ENCODE results near the gene FERMT2. TPM values are rescaled to one million over a fixed set of nuclear protein-coding genes. Genes with fewer than 3 reads are reported as not detected.

FERMT2 gene
- total and polyA plus RNA-seq, 4 donors: 23.9 to 51.3 (median 40.4) TPM

- TF ChIP-seq FOXA1 (IDR thresholded peaks at IDR 0.05): no peak
- no peak for TF ChIP-seq HNF4G (IDR thresholded peaks at IDR 0.05)
- no peak for TF ChIP-seq RAD21 (IDR thresholded peaks at IDR 0.05)
- no peak for TF ChIP-seq FOXA2 (IDR thresholded peaks at IDR 0.05)
- no peak for TF ChIP-seq YY1 (IDR thresholded peaks at IDR 0.05)
- TF ChIP-seq NR2F2 (IDR thresholded peaks at IDR 0.05): no peak
- Histone ChIP-seq H3K27me3 (ENCODE audit: control insufficient read depth in 4 of 4, insufficient read depth in 4 of 4, low read length in 3 of 4) (no peaks in the 10 kb centered on the region), H3K36me3 (ENCODE audit: control insufficient read depth in 4 of 4, insufficient read depth in 3 of 4, low read depth in 1 of 4, low read length in 3 of 4) (no peaks in the 10 kb centered on the region), H3K9me3 (ENCODE audit: control insufficient read depth in 4 of 4, low read length in 3 of 4) (no peaks in the 10 kb centered on the region), H3K9ac (ENCODE audit: low read depth in 1 of 2, low read length in 2 of 2) (no peak overlapping the region), H3K27ac (ENCODE audit: low read depth in 1 of 2, low read length in 2 of 2) (no peak overlapping the region), H3K4me3 (ENCODE audit: low read depth in 1 of 3, low read length in 3 of 3) (no peak overlapping the region), H3K4me1 (ENCODE audit: control insufficient read depth in 4 of 4, insufficient read depth in 4 of 4, low read length in 3 of 4) (no peaks in the 10 kb centered on the region)
- DNase-seq (ENCODE audit: low spot score): no peak
Observed at GRCh38 chr14:52974406-52974805, 23.6 kb upstream of the FERMT2 start.

DNA sequence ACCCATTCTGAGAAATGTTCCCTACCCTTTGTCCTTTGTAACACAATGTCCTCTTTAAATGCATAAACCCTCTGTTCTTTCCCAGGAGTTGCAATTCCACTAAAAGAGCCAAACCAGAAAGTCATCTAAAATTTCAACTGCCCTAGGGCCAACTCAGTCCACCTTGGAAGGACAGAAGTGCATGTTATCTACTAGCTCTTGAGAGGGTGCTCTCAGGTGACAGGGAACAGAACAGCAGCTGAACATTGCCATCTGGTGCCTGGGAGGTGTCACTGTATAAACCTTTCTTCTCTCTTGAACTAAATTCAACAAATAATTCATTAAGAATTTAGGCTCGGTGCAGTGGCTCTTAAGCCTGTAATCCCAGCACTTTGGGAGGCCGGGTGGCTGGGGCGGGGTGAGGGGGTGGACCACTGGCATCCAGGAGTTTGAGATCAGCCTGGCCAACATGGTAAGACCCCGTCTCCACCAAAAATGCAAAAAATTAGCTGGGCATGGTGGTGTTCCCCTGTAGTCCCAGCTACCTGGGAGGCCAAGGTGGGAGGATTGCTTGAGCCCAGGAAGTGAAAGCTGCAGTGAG lies 10.3 kb upstream of the FERMT2 start:
- peak overlapping the region; percentile 4 to 43 for H3K27ac ChIP-seq (ENCODE audit: low read depth in 1 of 2, low read length in 2 of 2)
- H3K4me1 ChIP-seq (ENCODE audit: control insufficient read depth in 4 of 4, insufficient read depth in 4 of 4, low read length in 3 of 4): peaks cover 0 to 16% (median 14%) of the 10 kb centered on the region in 4 donors
- H3K9ac ChIP-seq (ENCODE audit: low read depth in 1 of 2, low read length in 2 of 2): no peak overlapping the region
- H3K9me3 ChIP-seq (ENCODE audit: control insufficient read depth in 4 of 4, low read length in 3 of 4): no peaks in the 10 kb centered on the region
- TF ChIP-seq, protein P1, sequence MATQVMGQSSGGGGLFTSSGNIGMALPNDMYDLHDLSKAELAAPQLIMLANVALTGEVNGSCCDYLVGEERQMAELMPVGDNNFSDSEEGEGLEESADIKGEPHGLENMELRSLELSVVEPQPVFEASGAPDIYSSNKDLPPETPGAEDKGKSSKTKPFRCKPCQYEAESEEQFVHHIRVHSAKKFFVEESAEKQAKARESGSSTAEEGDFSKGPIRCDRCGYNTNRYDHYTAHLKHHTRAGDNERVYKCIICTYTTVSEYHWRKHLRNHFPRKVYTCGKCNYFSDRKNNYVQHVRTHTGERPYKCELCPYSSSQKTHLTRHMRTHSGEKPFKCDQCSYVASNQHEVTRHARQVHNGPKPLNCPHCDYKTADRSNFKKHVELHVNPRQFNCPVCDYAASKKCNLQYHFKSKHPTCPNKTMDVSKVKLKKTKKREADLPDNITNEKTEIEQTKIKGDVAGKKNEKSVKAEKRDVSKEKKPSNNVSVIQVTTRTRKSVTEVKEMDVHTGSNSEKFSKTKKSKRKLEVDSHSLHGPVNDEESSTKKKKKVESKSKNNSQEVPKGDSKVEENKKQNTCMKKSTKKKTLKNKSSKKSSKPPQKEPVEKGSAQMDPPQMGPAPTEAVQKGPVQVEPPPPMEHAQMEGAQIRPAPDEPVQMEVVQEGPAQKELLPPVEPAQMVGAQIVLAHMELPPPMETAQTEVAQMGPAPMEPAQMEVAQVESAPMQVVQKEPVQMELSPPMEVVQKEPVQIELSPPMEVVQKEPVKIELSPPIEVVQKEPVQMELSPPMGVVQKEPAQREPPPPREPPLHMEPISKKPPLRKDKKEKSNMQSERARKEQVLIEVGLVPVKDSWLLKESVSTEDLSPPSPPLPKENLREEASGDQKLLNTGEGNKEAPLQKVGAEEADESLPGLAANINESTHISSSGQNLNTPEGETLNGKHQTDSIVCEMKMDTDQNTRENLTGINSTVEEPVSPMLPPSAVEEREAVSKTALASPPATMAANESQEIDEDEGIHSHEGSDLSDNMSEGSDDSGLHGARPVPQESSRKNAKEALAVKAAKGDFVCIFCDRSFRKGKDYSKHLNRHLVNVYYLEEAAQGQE (IDR thresholded peaks at IDR 0.05): no peak
- TF ChIP-seq HNF4A (conservative IDR thresholded peaks at IDR 0.05) (peak in 1 of 2 donors; percentile 40), FOXA1 (IDR thresholded peaks at IDR 0.05) (no peak), GABPA (IDR thresholded peaks at IDR 0.05 in 1 of 2, conservative IDR thresholded peaks at IDR 0.05 in 1 of 2) (no peak), CTCF (IDR thresholded peaks at IDR 0.05; ENCODE audit: low read depth, low read length, missing input control) (peak; percentile 92), RAD21 (IDR thresholded peaks at IDR 0.05) (peak; percentile 94 to 95), RXRA (IDR thresholded peaks at IDR 0.05) (peak; percentile 6 to 73), FOXA2 (IDR thresholded peaks at IDR 0.05) (no peak), SP1 (IDR thresholded peaks at IDR 0.05) (no peak), EGR1 (IDR thresholded peaks at IDR 0.05; ENCODE audit: low read depth in 2 of 2) (no peak), NR2F2 (IDR thresholded peaks at IDR 0.05) (no peak), HNF4G (IDR thresholded peaks at IDR 0.05) (no peak)
- TF ChIP-seq, protein P2, sequence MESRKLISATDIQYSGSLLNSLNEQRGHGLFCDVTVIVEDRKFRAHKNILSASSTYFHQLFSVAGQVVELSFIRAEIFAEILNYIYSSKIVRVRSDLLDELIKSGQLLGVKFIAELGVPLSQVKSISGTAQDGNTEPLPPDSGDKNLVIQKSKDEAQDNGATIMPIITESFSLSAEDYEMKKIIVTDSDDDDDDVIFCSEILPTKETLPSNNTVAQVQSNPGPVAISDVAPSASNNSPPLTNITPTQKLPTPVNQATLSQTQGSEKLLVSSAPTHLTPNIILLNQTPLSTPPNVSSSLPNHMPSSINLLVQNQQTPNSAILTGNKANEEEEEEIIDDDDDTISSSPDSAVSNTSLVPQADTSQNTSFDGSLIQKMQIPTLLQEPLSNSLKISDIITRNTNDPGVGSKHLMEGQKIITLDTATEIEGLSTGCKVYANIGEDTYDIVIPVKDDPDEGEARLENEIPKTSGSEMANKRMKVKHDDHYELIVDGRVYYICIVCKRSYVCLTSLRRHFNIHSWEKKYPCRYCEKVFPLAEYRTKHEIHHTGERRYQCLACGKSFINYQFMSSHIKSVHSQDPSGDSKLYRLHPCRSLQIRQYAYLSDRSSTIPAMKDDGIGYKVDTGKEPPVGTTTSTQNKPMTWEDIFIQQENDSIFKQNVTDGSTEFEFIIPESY (IDR thresholded peaks at IDR 0.05): no peak
- H3K27me3 ChIP-seq (ENCODE audit: control insufficient read depth in 4 of 4, insufficient read depth in 4 of 4, low read length in 3 of 4): no peaks in the 10 kb centered on the region
- no peak overlapping the region for H3K4me3 ChIP-seq (ENCODE audit: low read depth in 1 of 3, low read length in 3 of 3)
- DNase-seq (ENCODE audit: low spot score): no peak
- H3K36me3 ChIP-seq (ENCODE audit: control insufficient read depth in 4 of 4, insufficient read depth in 3 of 4, low read depth in 1 of 4, low read length in 3 of 4): no peaks in the 10 kb centered on the region
- 67% methylated on average over 4 of the region's 4 CpGs for WGBS
